GM19455 (cell line): ENCODE data around the gene GLYATL1B.

Source experiments
- ATAC-seq: cut with Tn5 transposase; IDR thresholded peaks from one replicate; pipeline ENCODE4 v1.9.1; 2021; ENCODE audit not compliant: unreplicated experiment

Gene GLYATL1B

GRCh38 chr11:59144096-59144495 is 58.0 kb downstream of the GLYATL1B start:
- no peak for ATAC-seq
